H4 (cell line): Measurements from ENCODE around the gene LMOD3. TPM values are rescaled to one million over a fixed set of nuclear protein-coding genes. Genes with fewer than 3 reads are reported as not detected.

ENCODE experiments used
- DNase-seq: peaks from one replicate; pipeline ENCODE4 v3.0.0-alpha.2; 2015; ENCODE audit warnings: low spot score
- total RNA-seq: library from RNA; depleted of rRNA; stranded (reverse); fragments of >200 nt; shearing (Covaris generic); gene quantifications from 2 replicates; pipeline ENCODE4 v1.2.3, GENCODE V29; 2014

The LMOD3 gene
- total RNA-seq, 1 experiment from 2014 or later: not detected

DNA sequence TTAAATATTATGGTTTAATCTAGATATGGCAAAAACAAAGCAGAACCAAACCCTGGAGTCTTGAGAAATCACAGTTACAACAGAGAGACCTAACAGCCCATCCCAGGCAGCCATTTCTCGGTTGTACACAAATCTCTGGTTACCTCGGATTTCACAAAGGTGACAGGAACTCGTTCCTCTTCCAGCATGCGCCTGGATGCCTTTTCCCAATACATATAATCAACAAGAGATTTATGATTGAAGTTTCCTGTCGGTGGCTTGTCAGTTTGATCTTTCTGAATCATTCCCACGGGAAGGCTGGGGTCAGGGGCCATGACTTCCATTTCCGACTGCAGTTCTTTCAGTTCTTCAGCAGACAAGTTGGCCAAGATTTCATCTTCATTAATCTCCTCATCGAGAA, 445 bp downstream of the LMOD3 start:
- no peak for DNase-seq

DNA sequence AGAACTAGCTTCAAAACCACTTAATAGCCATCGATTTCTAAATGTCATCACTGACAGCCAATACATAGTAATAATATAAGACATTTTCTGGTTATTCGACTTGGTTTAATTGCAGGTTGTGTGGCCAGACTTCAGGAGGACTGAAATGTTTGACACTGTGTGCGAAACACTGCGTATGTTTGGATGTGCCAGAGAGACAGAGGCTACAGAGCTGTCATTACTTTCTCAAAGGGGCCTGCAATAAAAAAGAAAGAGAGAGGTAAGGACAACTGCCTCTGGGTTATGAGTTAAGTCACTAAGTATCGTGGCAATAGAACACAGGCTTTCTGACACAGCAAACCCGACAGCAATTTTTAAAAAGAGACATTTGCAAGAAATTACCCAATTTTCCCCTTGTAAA, 882 bp downstream of the LMOD3 start:
- no peak for DNase-seq

- DNase-seq: peak; percentile 54
Measured at GRCh38 chr3:69120879-69121464, 1.4 kb downstream of the LMOD3 start.

DNA sequence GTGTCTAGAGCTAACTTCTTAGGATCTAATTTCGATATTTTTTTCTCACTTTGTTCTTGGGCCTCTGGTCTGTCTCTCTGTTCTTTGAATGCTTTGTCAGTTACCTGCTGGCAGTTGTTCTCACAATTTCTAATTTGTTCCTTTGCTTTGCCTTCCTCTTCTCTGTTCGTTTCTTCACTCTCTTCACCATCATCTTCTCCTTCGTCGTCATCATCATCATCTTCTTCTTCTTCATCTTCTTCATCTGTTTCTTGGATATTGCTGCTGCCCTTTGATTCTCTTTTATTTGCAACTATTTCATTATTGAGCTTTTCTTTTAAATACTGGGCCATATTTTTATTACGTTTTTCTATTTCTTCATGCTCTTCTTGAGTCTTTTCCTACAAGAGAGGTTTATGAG, 2.7 kb downstream of the LMOD3 start:
- DNase-seq: no peak

DNA sequence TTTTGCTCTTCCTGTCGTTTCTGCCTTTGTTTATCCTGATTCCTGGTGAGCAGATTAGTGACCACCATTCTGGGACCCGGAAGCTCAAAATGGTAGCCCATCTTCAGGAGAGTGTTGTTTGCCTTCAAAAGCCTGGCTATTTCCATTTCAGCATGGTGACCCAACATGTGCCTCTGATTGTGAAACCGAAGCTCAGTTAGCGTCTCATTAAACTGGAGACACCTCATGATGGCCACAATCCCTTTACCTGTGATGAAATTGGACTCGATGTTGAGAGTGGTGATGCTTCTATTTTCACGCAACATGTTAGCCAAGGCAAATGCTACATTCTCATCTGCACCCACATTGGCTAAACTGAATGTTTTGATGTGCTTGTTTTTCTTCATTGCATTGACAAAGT, 3.3 kb downstream of the LMOD3 start:
- no peak for DNase-seq

- no peak for DNase-seq
Measured at GRCh38 chr3:69118555-69118954, 3.8 kb downstream of the LMOD3 start.

DNA sequence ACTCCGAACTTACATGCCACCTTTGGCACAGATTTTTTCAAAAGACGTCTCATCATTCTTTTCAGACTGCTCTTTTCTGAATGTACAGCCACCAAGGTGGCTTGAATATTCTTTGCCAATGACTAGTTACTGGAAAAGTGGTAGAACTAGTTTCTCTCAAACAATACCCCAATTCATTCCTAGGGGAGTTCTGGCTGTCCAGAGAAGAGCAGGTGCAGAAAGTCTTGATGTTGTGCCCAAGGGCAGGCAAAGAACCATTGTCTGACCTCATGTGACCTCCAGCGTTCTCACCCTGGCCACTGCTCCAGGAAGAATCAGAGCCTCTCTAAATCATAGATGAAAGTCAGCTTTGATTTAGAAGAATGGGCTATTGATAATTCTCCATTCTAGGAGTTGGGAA, 5.5 kb downstream of the LMOD3 start:
- DNase-seq: no peak

GRCh38 chr3:69116162-69116561, 6.2 kb downstream of the LMOD3 start:
- no peak for DNase-seq

- no peak for DNase-seq
Measured at GRCh38 chr3:69115731-69116130, 6.7 kb downstream of the LMOD3 start.

DNA sequence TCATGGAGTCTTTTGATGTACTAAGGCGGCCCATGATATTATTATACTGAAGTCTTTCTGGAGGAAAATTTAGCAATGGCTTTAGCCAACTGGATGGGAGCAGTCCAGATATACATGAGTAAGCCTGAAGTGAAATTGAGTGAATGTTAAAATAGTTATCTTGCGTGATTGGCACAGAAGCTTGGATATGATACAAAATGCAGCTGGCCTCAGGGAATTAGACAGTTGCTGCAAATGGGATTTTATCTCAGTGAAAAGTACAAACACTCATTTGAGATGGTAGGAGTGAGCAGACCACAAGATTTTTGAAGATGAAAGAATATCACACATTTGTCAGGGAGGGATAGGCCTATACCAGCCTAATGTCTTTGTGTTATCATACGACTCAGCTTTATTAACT, 8.9 kb downstream of the LMOD3 start:
- no peak for DNase-seq

- DNase-seq: no peak
Measured at GRCh38 chr3:69110941-69111546, 11.4 kb downstream of the LMOD3 start.

DNA sequence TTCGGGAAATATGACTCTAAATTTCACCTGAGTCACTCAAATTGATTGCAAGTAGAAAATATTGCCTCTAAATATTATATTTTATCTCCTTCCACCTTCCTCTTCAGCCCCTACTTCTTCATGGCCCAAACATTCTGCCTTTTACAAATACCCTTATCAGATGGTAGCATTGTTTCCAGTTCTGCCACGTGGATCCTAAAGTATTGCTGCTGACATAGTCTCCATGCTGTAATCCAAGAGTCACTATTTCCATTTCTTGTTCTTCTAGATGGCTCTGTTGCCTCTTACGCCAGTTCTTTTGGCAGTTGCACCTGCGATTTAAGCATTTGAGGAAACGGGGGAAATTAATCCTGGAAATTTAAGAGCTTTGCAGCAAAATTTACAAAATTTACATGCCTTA, 13.6 kb downstream of the LMOD3 start:
- no peak for DNase-seq

DNA sequence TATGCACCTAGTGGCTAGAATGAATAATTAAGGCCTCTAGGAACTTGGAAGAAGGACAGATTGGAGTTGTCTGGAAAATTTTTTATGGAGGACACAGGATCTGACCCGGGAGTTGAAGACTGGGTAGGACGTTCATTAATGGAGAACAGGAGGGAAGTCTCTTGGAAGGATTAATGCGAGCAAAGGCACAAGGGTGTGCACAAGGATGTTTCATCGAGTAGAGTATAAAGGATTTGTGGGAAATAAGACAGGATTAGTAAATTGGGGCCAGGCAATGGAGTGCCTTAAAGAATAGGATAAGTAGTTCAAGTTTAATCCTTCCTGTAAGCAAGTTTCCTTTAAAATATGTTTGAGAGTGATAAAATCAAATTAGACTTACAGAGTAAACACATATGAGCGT, 14.6 kb downstream of the LMOD3 start:
- DNase-seq: no peak

- DNase-seq: no peak
Measured at GRCh38 chr3:69105320-69105719, 17.1 kb downstream of the LMOD3 start.

DNA sequence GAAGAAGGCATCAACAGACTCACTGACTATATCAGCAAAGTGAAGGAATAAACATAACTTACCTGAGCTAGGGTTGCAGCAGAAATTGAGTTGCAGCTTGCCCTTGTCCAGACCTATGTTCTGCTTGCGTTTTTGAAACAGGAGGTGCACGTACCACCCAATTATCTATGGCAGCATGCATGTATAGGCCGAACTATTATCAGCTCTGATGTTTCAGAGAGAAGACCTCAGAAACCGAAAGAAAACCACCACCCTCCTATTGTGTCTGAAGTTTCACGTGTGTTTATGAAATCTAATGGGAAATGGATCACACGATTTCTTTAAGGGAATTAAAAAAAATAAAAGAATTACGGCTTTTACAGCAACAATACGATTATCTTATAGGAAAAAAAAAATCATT, 17.8 kb downstream of the LMOD3 start:
- DNase-seq: no peak

GRCh38 chr3:69103123-69103522, 19.3 kb downstream of the LMOD3 start:
- no peak for DNase-seq

DNA sequence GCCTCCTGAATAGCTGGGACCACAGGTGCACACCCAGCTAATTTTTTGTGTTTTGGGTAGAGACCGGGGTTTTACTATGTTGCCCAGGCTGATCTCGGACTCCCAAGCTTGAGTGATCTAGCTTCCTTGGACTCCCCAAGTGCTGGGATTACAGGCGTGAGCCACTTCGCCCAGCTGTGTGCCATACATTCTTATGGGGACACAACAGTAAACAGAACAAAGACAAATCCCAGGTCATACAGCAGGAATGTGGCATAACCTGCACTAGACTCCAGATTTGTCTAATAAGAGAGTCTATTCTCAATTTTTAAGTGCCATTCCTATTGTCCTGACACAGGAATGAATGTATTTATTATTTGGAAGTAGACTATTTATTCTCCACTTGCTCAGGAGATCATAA, 20.0 kb downstream of the LMOD3 start:
- no peak for DNase-seq

- no peak for DNase-seq
Measured at GRCh38 chr3:69099576-69099975, 22.8 kb downstream of the LMOD3 start.

DNA sequence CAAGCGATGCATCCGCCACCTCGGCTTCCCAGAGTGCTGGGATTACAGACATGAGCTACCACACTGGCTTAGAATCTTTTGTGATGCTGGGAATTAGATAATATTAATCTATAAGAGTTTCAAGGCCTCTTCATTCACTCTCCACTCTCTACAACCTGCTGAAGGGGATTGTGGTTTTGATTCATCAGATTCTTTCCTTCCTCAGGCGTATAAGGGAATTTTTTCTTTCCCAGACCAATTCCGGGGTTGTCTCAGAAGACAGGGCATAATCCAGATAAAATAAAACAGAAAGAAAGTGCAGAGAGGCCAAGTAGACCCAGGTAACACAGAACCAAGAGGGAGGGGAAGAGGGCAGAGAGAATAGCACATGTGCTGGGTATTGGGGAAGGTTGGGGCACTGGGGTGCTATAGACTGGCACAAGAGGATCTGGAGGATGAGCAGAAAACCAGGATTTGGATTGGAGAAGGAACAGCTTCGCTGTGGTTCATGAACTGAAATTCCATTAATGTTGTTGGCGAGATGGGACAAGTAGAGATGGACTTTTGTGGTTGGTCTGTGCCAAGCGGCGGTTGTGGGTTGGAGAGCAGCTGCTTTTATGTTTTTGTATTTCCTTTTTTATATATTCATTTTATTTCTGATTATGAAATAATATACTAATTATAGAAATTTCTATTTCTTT, 24.8 kb downstream of the LMOD3 start:
- no peak for DNase-seq

GRCh38 chr3:69096299-69096698, 26.1 kb downstream of the LMOD3 start:
- DNase-seq: no peak

DNA sequence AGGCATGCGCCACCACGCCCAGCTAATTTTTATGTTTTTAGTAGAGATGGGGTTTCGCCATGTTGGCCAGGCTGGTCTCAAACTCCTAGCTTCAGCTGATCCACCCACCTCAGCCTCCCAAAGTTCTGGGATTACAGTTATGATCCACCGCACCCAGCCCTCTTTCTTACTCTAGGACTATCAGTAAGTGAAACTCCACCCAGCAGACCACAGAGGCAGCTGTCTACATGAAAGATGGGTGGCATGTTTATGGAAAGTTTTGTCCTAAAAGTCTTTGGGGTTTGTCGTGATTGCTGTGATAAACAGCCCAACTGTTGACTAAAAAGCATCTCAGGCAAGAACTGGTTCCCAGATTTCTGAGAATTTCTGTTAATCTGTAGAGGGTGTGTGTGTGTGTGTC, 26.8 kb downstream of the LMOD3 start:
- DNase-seq: no peak

GRCh38 chr3:69094467-69095205, 27.8 kb downstream of the LMOD3 start:
- DNase-seq: no peak

DNA sequence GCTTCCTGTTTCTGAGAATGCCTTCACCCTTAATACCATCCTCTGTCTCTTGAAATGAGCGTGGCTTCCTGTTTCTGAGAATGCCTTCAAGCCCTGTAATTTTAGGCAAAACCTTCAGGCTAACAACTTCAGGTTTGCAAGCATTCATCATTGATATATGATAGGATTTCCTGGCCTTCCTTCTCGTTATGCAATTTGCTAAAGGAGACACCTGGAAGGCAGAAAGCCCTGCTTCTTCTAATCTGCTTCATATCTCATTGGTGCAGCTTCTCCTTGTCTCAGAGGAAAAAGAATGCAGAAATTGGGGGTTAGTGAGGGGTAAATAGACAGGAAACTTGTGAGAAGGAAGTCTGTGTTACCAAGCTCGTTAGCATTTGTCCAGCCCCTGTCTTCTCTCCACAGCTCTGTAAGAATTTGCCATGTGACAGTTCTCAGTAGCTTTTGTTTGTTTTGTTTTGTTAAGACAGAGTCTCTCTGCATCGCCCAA, 30.3 kb downstream of the LMOD3 start:
- no peak for DNase-seq
